HG03139 (cell line): Measurements from ENCODE around the gene UMODL1.

Experiments used
- ATAC-seq: cut with Tn5 transposase; IDR thresholded peaks from one replicate; pipeline ENCODE4 v1.9.1; 2021; ENCODE audit not compliant: unreplicated experiment

The UMODL1 gene

GRCh38 chr21:42038826-42039425 lies 32.2 kb upstream of the UMODL1 start:
- ATAC-seq, result no peak

DNA sequence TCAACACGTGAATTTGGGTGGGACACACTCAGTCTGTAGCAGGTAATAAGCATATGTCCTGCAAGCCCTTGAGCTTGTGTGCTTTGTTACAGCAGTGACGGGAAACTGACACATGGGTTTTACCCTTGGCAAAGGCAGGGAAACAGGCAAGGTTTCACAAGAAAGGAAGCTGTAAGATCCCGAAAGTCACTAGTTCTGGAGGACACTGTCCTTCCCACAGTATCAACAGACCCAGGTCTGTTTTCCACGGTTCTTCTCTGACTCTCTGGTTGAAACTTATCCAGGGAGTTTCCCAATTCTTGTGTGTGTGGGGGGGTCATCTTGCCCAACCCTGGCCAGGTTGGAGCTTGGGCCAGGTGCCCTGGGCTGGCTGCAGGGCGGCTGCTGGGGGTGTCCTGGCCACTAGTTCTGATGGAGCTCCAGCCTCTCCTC lies 31.6 kb upstream of the UMODL1 start:
- ATAC-seq, result no peak

- ATAC-seq, result no peak
These were observed 31.2 kb upstream of the UMODL1 start for GRCh38 chr21:42039911-42040351.

- no peak for ATAC-seq
These were observed 30.5 kb upstream of the UMODL1 start for GRCh38 chr21:42040411-42041180.

- no peak for ATAC-seq
These were observed 29.9 kb upstream of the UMODL1 start for GRCh38 chr21:42041246-42041645.

DNA sequence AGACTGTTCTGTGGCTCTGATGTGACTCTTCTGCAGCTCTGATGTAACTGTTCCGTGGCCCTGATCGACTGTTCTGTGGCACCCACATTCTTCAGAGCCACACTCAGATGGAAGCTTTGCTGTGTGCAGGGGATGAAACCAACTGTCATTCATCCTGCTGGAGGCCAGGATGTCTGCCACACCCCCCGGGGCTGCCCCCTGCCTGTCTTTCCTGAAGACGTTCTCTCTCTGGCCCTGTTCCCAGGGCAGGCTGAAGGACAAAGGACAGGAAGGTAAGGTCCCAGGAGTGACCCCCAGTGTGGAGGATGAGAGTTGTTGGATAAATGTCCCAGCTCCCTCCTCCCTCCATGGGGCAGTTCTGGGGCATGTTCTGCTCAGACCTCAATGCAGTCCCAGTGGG lies 29.4 kb upstream of the UMODL1 start:
- no peak for ATAC-seq

DNA sequence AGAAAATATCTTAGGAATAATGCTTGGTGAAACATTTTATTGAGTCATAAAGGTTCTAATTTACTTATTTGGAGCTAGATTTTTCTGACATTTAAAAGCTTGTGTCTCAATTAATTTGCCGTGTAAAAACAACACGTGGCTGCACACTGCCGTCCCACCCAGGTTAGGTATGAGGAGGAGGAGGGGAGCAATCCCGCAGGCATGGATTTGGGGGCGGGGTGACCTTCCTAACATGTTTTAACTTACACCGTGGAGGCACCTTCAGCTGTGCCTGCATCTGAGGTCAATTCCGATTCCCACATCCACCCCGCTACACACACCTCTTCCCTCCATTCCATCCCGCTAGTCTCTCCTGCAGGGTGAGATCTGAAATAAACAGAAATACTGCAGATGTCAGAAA lies 28.5 kb upstream of the UMODL1 start:
- no peak for ATAC-seq

GRCh38 chr21:42043201-42043895 lies 27.8 kb upstream of the UMODL1 start:
- ATAC-seq, result no peak

GRCh38 chr21:42043961-42044360 lies 27.2 kb upstream of the UMODL1 start:
- no peak for ATAC-seq

DNA sequence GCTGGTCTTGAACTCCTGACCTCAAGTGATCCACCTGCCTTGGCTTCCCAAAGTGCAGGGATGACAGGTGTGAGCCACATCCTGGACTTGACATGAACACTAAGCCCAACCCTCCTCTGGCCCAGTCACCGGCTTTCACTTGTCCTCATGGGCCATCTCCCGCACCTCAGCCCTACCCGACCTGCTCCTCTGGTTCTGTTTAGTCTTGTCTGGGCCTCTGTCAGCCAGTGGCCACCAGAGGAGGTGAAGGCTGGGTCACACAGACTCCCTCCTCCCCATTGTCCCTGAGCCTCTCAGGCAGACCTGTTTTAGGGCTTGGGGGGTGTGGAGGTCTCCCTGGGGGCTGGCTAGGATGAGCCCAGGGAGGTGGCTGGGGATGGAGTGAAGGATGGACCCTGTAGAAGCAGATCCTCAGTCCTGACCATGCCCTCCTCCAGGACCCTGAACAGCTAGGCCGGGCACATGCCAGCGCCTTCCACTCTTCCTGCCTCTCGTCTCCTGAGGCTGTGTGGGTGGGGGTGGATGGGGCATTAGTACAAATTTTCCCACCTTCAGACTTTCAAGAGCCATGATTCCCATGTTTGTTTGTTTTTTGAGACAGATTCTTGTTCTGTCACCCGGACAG lies 26.1 kb upstream of the UMODL1 start:
- no peak for ATAC-seq

DNA sequence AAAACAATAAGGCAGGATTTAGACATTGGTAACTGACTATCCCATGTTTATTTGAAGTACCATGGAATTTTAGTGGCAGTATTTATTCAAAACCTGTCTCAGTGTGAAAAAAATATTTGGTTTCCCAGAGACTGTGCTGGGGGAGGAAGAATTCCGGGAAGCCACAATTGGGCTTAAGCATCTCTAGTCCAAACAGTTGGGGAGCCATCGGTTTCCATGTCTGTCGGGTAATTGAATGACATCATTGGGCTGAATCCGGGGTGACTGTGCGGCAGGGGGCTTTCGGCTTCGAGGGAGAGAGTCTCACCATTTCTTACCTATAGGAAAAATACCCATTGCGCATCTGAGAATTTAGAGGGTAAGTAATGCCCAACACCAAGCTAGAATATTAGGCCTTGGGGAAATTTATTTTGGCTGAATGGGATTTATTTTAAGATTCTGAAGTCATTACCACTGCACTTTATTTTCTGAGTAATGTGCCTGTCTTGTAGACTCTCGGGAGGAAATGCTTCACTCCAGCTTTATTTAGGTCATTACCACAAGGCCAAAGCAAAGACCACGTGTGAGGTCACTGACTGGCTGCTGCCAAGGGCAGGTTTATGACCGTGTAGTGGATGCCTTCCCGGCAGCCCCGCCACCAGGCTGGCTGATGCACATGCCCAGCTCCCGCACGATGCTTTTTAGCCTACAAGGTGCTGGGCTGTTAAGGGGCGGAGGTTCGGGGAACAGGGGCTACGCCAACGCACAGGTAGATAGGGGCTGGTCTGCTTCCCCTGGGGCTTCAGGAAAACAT lies 23.1 kb upstream of the UMODL1 start:
- no peak for ATAC-seq

DNA sequence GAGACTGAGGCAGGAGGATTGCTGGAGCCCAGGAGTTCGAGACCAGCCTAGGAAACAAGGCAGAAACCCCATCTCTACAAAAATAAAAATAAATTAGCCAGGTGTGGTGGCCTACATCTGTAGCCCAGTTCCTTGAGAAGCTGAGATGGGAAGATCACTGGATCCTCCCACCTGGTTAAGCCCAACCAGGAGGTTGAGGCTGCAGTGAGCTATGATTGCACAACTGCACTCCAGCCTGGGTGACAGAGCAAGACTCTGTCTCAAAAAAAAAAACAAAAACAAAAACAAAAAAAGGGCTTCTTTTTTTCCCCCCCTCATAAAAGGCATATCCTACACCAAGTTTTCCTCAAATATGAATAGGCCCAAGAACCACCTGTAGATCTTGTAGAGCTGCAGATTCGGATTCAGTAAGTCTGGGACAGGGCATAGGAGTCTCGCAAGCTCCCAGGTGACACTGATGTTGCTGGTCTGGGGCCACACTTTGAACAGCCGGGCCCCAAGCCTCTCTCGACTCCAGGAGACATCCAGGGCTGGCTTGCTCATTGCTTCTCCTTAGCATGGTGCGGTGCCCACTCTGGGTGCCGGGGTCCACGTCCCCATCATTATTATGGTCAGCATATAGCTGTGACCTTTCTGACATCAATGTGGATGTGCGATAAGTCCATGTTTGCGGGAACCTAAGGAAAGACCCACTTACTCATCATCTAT lies 22.1 kb upstream of the UMODL1 start:
- no peak for ATAC-seq

GRCh38 chr21:42049578-42050430 lies 21.3 kb upstream of the UMODL1 start:
- ATAC-seq, result no peak

- no peak for ATAC-seq
These were observed 19.3 kb upstream of the UMODL1 start for GRCh38 chr21:42051788-42052187.

GRCh38 chr21:42055425-42055824 lies 15.7 kb upstream of the UMODL1 start:
- ATAC-seq, result no peak

- no peak for ATAC-seq
These were observed 14.6 kb upstream of the UMODL1 start for GRCh38 chr21:42056468-42056867.

DNA sequence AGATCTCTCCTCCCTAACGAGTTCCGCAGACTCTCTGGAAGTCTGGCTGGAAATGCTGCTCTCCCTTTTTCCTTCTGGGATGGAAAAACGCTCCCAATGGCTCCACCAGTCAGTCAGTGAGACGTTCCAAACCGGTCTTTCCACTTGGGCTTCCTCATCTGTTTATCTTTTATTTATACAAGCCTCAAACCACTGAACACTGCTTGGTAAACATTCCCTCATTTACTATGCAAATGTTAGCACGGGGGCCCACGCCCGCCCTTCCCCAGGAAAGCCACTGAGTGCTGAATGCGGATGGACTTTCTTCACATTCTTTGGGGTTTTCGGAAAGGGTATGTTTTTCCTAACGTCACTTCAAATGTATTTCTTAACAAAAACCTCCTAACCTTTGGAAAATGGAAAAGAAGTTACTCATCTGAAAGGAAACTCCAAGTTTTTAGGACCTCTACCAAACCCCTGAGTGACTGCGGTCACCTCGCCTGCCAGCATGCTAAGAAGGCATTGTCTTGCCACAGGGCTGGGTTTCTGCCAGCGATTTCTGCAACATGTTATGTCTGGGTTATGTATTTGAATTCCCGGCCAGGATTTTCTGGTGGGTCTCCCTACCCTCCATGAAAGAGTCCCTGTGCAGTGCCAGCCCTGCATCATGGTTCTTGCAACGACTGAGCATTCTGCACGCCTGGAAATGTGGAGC lies 14.0 kb upstream of the UMODL1 start:
- ATAC-seq, result no peak

- ATAC-seq, result no peak
These were observed 13.2 kb upstream of the UMODL1 start for GRCh38 chr21:42057851-42058437.
